SU-DHL-6 (cell line): ENCODE measurements around the gene IQGAP3.
A peak's percentile ranks its signal among the peaks of the same experiment; 100 is the strongest.

Experiments
- H2AFZ ChIP-seq: fragments of 200-600 bp; sonication (generic); 2 replicates; pipeline ENCODE4 v1.6.1; 2014; ENCODE audit warnings: low read depth, mild to moderate bottlenecking, moderate library complexity, mixed read lengths, antibody characterized with exemption, low read length; ENCODE audit not compliant: severe bottlenecking
- H3F3A ChIP-seq: fragments of 200-600 bp; shearing (Covaris generic); 2 replicates; pipeline ENCODE4 v1.6.0; 2016; ENCODE audit warnings: antibody characterized with exemption, mild to moderate bottlenecking; ENCODE audit not compliant: insufficient read depth
- H3K27ac ChIP-seq: fragments of 200-600 bp; sonication (generic); 2 replicates; pipeline ENCODE4 v1.5.1; 2016; ENCODE audit warnings: low read depth, mild to moderate bottlenecking, low read length, moderate library complexity, mixed read lengths
- H3K27me3 ChIP-seq: fragments of 200-600 bp; sonication (generic), shearing (Covaris generic); 2 replicates; pipeline ENCODE4 v1.6.0; 2014; ENCODE audit warnings: mild to moderate bottlenecking, low read length
- H3K36me3 ChIP-seq: fragments of 200-600 bp; sonication (generic); 2 replicates; pipeline ENCODE4 v1.6.1; 2014; ENCODE audit warnings: mild to moderate bottlenecking, low read length, mixed read lengths
- H3K4me2 ChIP-seq: fragments of 300-600, 200-600 bp; shearing (Covaris generic), sonication (generic); 2 replicates; pipeline ENCODE4 v1.6.0; 2014; ENCODE audit warnings: low read length, low read depth, mild to moderate bottlenecking; ENCODE audit not compliant: poor library complexity, severe bottlenecking
- H3K4me3 ChIP-seq: fragments of 200-600 bp; sonication (generic); 2 replicates; pipeline ENCODE4 v1.5.1; 2014; ENCODE audit warnings: antibody characterized with exemption, low read length, mild to moderate bottlenecking, mixed read lengths; ENCODE audit not compliant: insufficient read depth, poor library complexity, severe bottlenecking
- H3K79me2 ChIP-seq: fragments of 200-600 bp; sonication (generic); 2 replicates; pipeline ENCODE4 v1.6.1; 2014; ENCODE audit warnings: mild to moderate bottlenecking, low read length, moderate library complexity; ENCODE audit not compliant: insufficient read depth
- H3K9ac ChIP-seq: fragments of 200-600 bp; sonication (generic); 2 replicates; pipeline ENCODE4 v1.7.0; 2014; ENCODE audit warnings: mild to moderate bottlenecking, low read length
- H3K9me2 ChIP-seq: fragments of 200-600 bp; sonication (generic); replicated peaks from 2 replicates; pipeline ENCODE4 v1.6.1; 2014; ENCODE audit warnings: low read length; ENCODE audit not compliant: insufficient read depth
- H3K9me3 ChIP-seq: fragments of 200-600 bp; sonication (generic); 2 replicates; pipeline ENCODE4 v1.6.1; 2014; ENCODE audit warnings: low read length, mixed read lengths; ENCODE audit not compliant: insufficient read depth
- H4K20me1 ChIP-seq: fragments of 200-600 bp; sonication (generic); 2 replicates; pipeline ENCODE4 v1.6.1; 2014; ENCODE audit warnings: low read depth, mild to moderate bottlenecking, antibody characterized with exemption, low read length, moderate library complexity, mixed read lengths
- CTCF ChIP-seq: fragments of 200-600 bp; sonication (generic); IDR thresholded peaks from one replicate; pipeline ENCODE4 v1.5.1; 2017; ENCODE audit warnings: antibody characterized with exemption, mild to moderate bottlenecking, low read length, moderate library complexity; ENCODE audit not compliant: insufficient read depth, poor library complexity, severe bottlenecking
- EZH2phosphoT487 ChIP-seq: fragments of 200-600 bp; sonication (generic), shearing (Covaris generic); conservative IDR thresholded peaks from 2 replicates; pipeline ENCODE4 v1.6.1; 2018; ENCODE audit warnings: mild to moderate bottlenecking, antibody characterized with exemption, low read length, moderate library complexity, mixed read lengths

The IQGAP3 gene

GRCh38 chr1:156502391-156502893, 69.9 kb downstream of the IQGAP3 start:
- TF ChIP-seq CTCF: no peak
- no peak for TF ChIP-seq EZH2phosphoT487
- Histone ChIP-seq H3K9me2 (no peaks in the 10 kb centered on the region), H3K27me3 (no peaks in the 10 kb centered on the region), H4K20me1 (no peaks in the 10 kb centered on the region), H3F3A (peaks cover 29% of the 10 kb centered on the region), H3K79me2 (peaks cover 31% of the 10 kb centered on the region), H3K27ac (peak overlapping the region; percentile 98), H3K9ac (no peak overlapping the region; the same call in 1 of the 2 replicates), H2AFZ (no peak overlapping the region), H3K9me3 (no peaks in the 10 kb centered on the region), H3K36me3 (no peaks in the 10 kb centered on the region), H3K4me3 (no peak overlapping the region), H3K4me2 (no peak overlapping the region)

- H3K9me3 ChIP-seq: no peaks in the 10 kb centered on the region
- no peaks in the 10 kb centered on the region for H3K9me2 ChIP-seq
- peak overlapping the region; percentile 97 for H3K4me3 ChIP-seq
- peaks cover 35% of the 10 kb centered on the region for H3F3A ChIP-seq
- no peaks in the 10 kb centered on the region for H3K36me3 ChIP-seq
- no peak overlapping the region for H2AFZ ChIP-seq
- peak overlapping the region; percentile 98 for H3K27ac ChIP-seq
- peak overlapping the region; percentile 87 for H3K4me2 ChIP-seq
- H3K9ac ChIP-seq: peak overlapping the region; percentile 98
- peaks cover 4% of the 10 kb centered on the region; the same call in 1 of the 2 replicates for H4K20me1 ChIP-seq
- peaks cover 46% of the 10 kb centered on the region for H3K79me2 ChIP-seq
- no peaks in the 10 kb centered on the region for H3K27me3 ChIP-seq
- TF ChIP-seq EZH2phosphoT487 (no peak), CTCF (peak; percentile 75)
Measured at GRCh38 chr1:156500793-156501506, 71.4 kb downstream of the IQGAP3 start.

GRCh38 chr1:156500543-156500792, 71.9 kb downstream of the IQGAP3 start, which contains the start of gene MEF2D:
TSS of gene MEF2D (minus strand) at chr1:156500775. CDS start at chr1:156483292, 17,483 bp downstream.
- TF ChIP-seq EZH2phosphoT487 (no peak), CTCF (no peak)
- peaks cover 51% of the 10 kb centered on the region for H3K79me2 ChIP-seq
- peaks cover 4% of the 10 kb centered on the region; the same call in 1 of the 2 replicates for H4K20me1 ChIP-seq
- H3K9ac ChIP-seq: peak within 1 kb of the TSS; percentile 98
- H3K27ac ChIP-seq: peak within 1 kb of the TSS; percentile 98
- peak within 1 kb of the TSS; percentile 87 for H3K4me2 ChIP-seq
- H3K36me3 ChIP-seq: no peaks in the 10 kb centered on the region
- H2AFZ ChIP-seq: no peak within 1 kb of the TSS
- H3K27me3 ChIP-seq: no peaks in the 10 kb centered on the region
- H3F3A ChIP-seq: peaks cover 40% of the 10 kb centered on the region
- no peaks in the 10 kb centered on the region for H3K9me2 ChIP-seq
- H3K9me3 ChIP-seq: no peaks in the 10 kb centered on the region
- peak within 1 kb of the TSS; percentile 97 for H3K4me3 ChIP-seq
